Common myeloid progenitor, CD34-positive (primary cell): ENCODE measurements around the gene MACROH2A1.
A peak's percentile ranks its signal among the peaks of the same experiment; 100 is the strongest.

ENCODE experiments used
- CTCF ChIA-PET: fragments of 350-600 bp; sonication (Branson Sonifier 250); formaldehyde crosslinking; loops from one replicate; lab custom pipeline; 2021; ENCODE audit warnings: antibody characterized with exemption; lab: Charles Lee
- POLR2A ChIA-PET: fragments of 350-600 bp; sonication (Branson Sonifier 250); formaldehyde crosslinking; loops from one replicate; lab custom pipeline; 2021; ENCODE audit warnings: antibody characterized with exemption; lab: Charles Lee
- DNase-seq, 3 donors: peaks; one replicate each; pipeline versions ENCODE4 v3.0.0 to v3.0.0-alpha.2; 2013
- H3K27ac ChIP-seq, 2 experiments: 1 replicate in 1 of 2; 2 replicates in 1 of 2; pipeline ENCODE4 v1.7.0; 2013; ENCODE audit warnings: inconsistent platforms in 2 of 2, low read length in 2 of 2, mild to moderate bottlenecking in 2 of 2, low read depth in 1 of 2, moderate library complexity in 1 of 2; ENCODE audit not compliant: severe bottlenecking in 2 of 2, insufficient read depth in 1 of 2, poor library complexity in 1 of 2
- H3K27me3 ChIP-seq, 5 experiments: replicated peaks in 2 of 5; 1 replicate in 3 of 5; 2 replicates in 2 of 5; pipeline versions ENCODE4 v1.6.1 to v1.7.0; 2013; ENCODE audit warnings: low read length in 4 of 5, mild to moderate bottlenecking in 2 of 5, moderate library complexity in 2 of 5, inconsistent platforms in 1 of 5; ENCODE audit not compliant: insufficient read depth in 5 of 5, control insufficient read depth in 4 of 5
- H3K36me3 ChIP-seq, 4 experiments: 1 replicate in 2 of 4; 2 replicates in 2 of 4; pipeline versions ENCODE4 v1.6.1 to v1.7.0; 2013; ENCODE audit warnings: low read length in 3 of 4, control low read depth in 1 of 4, mild to moderate bottlenecking in 1 of 4; ENCODE audit not compliant: control insufficient read depth in 4 of 4, insufficient read depth in 4 of 4
- H3K4me1 ChIP-seq, 4 experiments: 1 replicate in 3 of 4; 2 replicates in 1 of 4; pipeline versions ENCODE4 v1.6.1 to v1.7.1; 2013; ENCODE audit warnings: low read length in 3 of 4, mild to moderate bottlenecking in 3 of 4, control low read depth in 1 of 4, inconsistent platforms in 1 of 4, moderate library complexity in 1 of 4; ENCODE audit not compliant: control insufficient read depth in 4 of 4, insufficient read depth in 4 of 4; ENCODE audit errors: control extremely low read depth in 1 of 4
- H3K4me3 ChIP-seq, 7 experiments: 1 replicate in 4 of 7; 2 replicates in 3 of 7; pipeline versions ENCODE4 v1.5.1 to v1.7.0; 2013; ENCODE audit warnings: mild to moderate bottlenecking in 7 of 7, low read length in 6 of 7, moderate library complexity in 6 of 7, inconsistent platforms in 2 of 7, low read depth in 2 of 7, control low read depth in 1 of 7; ENCODE audit not compliant: insufficient read depth in 4 of 7, control insufficient read depth in 1 of 7; ENCODE audit errors: extremely low read depth in 1 of 7
- H3K9me3 ChIP-seq, 5 experiments: 1 replicate in 4 of 5; 2 replicates in 1 of 5; pipeline versions ENCODE4 v1.6.1 to v1.7.1; 2013; ENCODE audit warnings: low read length in 4 of 5, mild to moderate bottlenecking in 2 of 5, inconsistent platforms in 1 of 5, low read depth in 1 of 5, moderate library complexity in 1 of 5; ENCODE audit not compliant: control insufficient read depth in 4 of 5, insufficient read depth in 2 of 5; ENCODE audit errors: control extremely low read depth in 1 of 5
- WGBS: methylation state at CpG from one replicate; pipeline ENCODE4 v1.1.5; 2013; ENCODE audit not compliant: insufficient coverage; 5-methylcytosine and 5-hydroxymethylcytosine counted together

MACROH2A1 gene

DNA sequence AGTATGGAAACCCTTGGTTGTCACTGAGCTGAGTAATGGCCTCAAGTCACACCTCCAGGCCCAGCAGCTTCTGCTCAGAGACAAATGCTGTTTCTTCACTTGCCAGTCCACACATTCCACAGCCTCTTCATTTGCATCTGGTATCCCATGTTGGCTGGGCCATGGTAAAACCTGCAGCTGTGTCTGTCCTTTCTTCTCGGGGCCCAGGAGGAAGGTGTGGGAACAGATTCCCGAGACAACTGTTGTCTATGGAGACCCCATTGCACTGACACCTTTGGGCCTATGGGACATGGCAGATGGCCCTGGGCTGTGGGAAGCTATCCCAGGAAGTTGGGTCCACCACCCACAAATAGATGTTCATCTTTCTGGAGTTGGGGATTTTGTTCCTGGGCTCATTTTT, 85.1 kb downstream of the MACROH2A1 start:
- ChIA-PET CTCF (interaction anchor here (1.3 to 1.4 kb wide), 2 partner anchors 10 to 27 kb away, joined by 3 to 4 read pairs; no protein-coding TSS in a partner anchor), POLR2A (no interaction called here)
- DNase-seq = no peak

DNA sequence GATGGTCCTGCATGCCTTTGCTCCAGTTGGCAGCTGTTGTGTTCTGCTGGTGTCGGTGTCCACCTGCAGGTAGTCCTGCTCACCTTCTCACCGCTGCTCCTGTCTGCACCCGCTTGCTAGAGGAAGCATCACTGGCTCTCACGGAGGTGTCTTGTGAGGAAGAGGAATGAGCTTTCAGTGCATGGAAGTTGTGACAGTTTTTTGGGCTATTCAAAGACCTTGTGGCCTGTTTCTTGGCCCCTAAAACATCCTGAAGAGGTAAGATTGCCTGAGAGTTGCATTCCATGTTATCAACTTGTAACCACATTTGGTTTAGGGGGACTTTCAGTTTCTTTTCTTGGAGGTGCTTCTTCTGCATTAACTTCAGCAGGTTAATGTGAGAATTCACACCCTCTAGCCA, 85.6 kb downstream of the MACROH2A1 start:
- H3K9me3 ChIP-seq = no peaks in the 10 kb centered on the region
- H3K4me1 ChIP-seq = peaks cover 0 to 30% (median 13%) of the 10 kb centered on the region in 4 experiments
- WGBS = 70% methylated on average over 2 of the region's 4 CpGs
- DNase-seq = peak in 2 of 3 donors; percentile 13 to 37
- CTCF ChIA-PET = interaction anchor here (1.3 to 1.4 kb wide), 2 partner anchors 10 to 27 kb away, joined by 3 to 4 read pairs; no protein-coding TSS in a partner anchor
- POLR2A ChIA-PET = no interaction called here
- H3K27me3 ChIP-seq = no peaks in the 10 kb centered on the region
- H3K36me3 ChIP-seq = no peaks in the 10 kb centered on the region
- no peak overlapping the region for H3K27ac ChIP-seq
- H3K4me3 ChIP-seq = no peak overlapping the region

More for the DNA sequence above, 85.1 kb downstream of the MACROH2A1 start:
- H3K4me3 ChIP-seq = no peak overlapping the region
- 92% methylated on average over 2 of the region's 2 CpGs for WGBS
- no peaks in the 10 kb centered on the region for H3K27me3 ChIP-seq
- no peaks in the 10 kb centered on the region for H3K36me3 ChIP-seq
- H3K4me1 ChIP-seq = peaks cover 0 to 26% (median 12%) of the 10 kb centered on the region in 4 experiments
- H3K9me3 ChIP-seq = no peaks in the 10 kb centered on the region
- no peak overlapping the region for H3K27ac ChIP-seq

DNA sequence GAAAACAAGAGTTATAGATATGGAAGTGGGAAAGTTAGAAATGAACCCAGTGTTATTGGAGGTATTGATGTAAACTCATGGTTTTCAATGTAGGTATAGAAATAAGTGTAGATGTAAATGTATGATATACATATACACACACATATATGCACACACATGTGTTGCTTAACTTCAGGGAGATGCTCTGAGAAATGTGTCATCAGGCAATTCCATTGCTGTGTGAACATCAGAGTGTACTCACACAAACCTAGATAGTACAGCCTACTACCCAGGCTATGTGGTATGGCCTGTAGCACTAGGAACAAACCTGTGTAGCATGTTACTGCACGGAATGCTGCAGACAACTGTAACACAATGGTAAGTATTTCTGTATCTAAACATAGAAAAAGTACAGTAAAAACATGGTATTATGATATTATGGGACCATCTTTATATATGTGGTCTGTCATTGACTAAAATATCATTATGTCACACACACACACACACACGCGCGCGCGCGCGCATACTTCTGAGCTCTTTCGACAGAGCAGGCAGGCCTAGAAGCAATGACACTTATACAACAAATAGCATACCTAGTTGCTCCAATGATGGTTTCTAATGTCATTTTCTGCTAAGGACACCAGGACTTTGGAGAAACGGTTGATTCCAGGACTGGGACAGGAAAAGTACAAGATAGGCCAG, 86.6 kb downstream of the MACROH2A1 start:
- CTCF ChIA-PET = interaction anchor here (1.3 to 1.4 kb wide), 2 partner anchors 11 to 28 kb away, joined by 3 to 4 read pairs; no protein-coding TSS in a partner anchor

GRCh38 chr5:135310328-135310989, 88.6 kb downstream of the MACROH2A1 start:
- Histone ChIP-seq H3K4me1 (peaks cover 0 to 32% (median 13%) of the 10 kb centered on the region in 4 experiments), H3K9me3 (no peaks in the 10 kb centered on the region), H3K36me3 (no peaks in the 10 kb centered on the region), H3K4me3 (peak overlapping the region in 1 of 7 experiments; percentile 10), H3K27ac (no peak overlapping the region), H3K27me3 (no peaks in the 10 kb centered on the region)
- WGBS = 48% methylated on average over 2 of the region's 5 CpGs
- ChIA-PET CTCF (interaction anchor here (0.7 kb wide), 1 partner anchor 23 kb away, joined by 3 read pairs; no protein-coding TSS in a partner anchor), POLR2A (interaction anchor here (0.6 kb wide), 1 partner anchor 1330 kb away, joined by 3 read pairs; no protein-coding TSS in a partner anchor)
- DNase-seq = peak in 1 of 3 donors; percentile 13

More for the DNA sequence above, 86.6 kb downstream of the MACROH2A1 start:
- Histone ChIP-seq H3K36me3 (no peaks in the 10 kb centered on the region), H3K27ac (no peak overlapping the region), H3K4me3 (no peak overlapping the region), H3K9me3 (no peaks in the 10 kb centered on the region), H3K27me3 (no peaks in the 10 kb centered on the region), H3K4me1 (peaks cover 0 to 35% (median 14%) of the 10 kb centered on the region in 4 experiments)
- WGBS = 92% methylated on average over 8 of the region's 10 CpGs
- POLR2A ChIA-PET = no interaction called here
- no peak for DNase-seq

- no peak for DNase-seq
- ChIA-PET CTCF (interaction anchor here (0.7 kb wide), 1 partner anchor 24 kb away, joined by 3 read pairs; no protein-coding TSS in a partner anchor), POLR2A (no interaction called here)
- Histone ChIP-seq H3K27me3 (no peaks in the 10 kb centered on the region), H3K27ac (no peak overlapping the region), H3K4me1 (peaks cover 0 to 30% (median 13%) of the 10 kb centered on the region in 4 experiments), H3K4me3 (no peak overlapping the region), H3K36me3 (no peaks in the 10 kb centered on the region), H3K9me3 (no peaks in the 10 kb centered on the region)
- 77% methylated on average over 5 of the region's 7 CpGs for WGBS
Measured at GRCh38 chr5:135309391-135310327, 89.4 kb downstream of the MACROH2A1 start.

DNA sequence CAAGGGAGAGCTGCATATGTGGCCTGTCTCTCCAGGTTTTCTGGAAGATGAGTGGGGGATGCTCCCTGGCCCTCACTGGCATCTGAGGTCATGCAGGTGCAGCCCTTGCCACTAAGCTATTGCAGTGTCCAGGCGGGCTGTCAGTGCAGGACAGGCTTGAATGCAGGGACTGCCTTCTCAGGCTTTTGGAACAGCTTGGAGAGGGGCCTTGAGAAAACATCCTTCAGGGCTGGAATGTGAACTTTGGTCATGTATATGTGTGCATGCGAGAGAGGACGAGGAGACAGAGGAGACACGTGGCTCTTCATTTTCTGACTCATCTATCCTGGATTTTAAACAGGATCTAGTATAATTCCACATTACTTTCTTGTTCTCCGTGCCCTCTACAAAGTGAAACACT, 90.3 kb downstream of the MACROH2A1 start:
- Histone ChIP-seq H3K27ac (no peak overlapping the region), H3K4me1 (peaks cover 0 to 30% (median 13%) of the 10 kb centered on the region in 4 experiments), H3K4me3 (no peak overlapping the region), H3K27me3 (no peaks in the 10 kb centered on the region), H3K36me3 (no peaks in the 10 kb centered on the region), H3K9me3 (no peaks in the 10 kb centered on the region)
- ChIA-PET POLR2A (no interaction called here), CTCF (no interaction called here)
- no peak for DNase-seq
- 96% methylated on average over 4 of the region's 5 CpGs for WGBS
